IPS-18a (cell line): Measurements from ENCODE around the gene ZBTB7C.

Source experiments
- H3K27ac ChIP-seq: one replicate; pipeline ENCODE4 v1.5.1; 2013; ENCODE audit warnings: low read length
- H3K27me3 ChIP-seq: one replicate; pipeline ENCODE4 v1.6.1; 2013; ENCODE audit warnings: mild to moderate bottlenecking, low read length; ENCODE audit not compliant: control insufficient read depth, insufficient read depth
- H3K36me3 ChIP-seq: one replicate; pipeline ENCODE4 v1.6.1; 2013; ENCODE audit warnings: low read depth, low read length; ENCODE audit not compliant: control insufficient read depth
- H3K4me1 ChIP-seq: one replicate; pipeline ENCODE4 v1.6.1; 2013; ENCODE audit warnings: low read depth, low read length; ENCODE audit not compliant: control insufficient read depth
- H3K4me3 ChIP-seq: one replicate; pipeline ENCODE4 v1.5.1; 2013; ENCODE audit warnings: low read length
- H3K9ac ChIP-seq: one replicate; pipeline ENCODE4 v1.6.1; 2013; ENCODE audit warnings: mild to moderate bottlenecking, low read length, moderate library complexity
- H3K9me3 ChIP-seq: one replicate; pipeline ENCODE4 v1.6.1; 2013; ENCODE audit warnings: low read depth, low read length; ENCODE audit not compliant: control insufficient read depth

The ZBTB7C gene

GRCh38 chr18:48019557-48020325 lies 389.4 kb downstream of the ZBTB7C start:
- H3K36me3 ChIP-seq, result no peaks in the 10 kb centered on the region
- H3K4me3 ChIP-seq, result no peak overlapping the region
- no peaks in the 10 kb centered on the region for H3K9me3 ChIP-seq
- no peaks in the 10 kb centered on the region for H3K27me3 ChIP-seq
- no peak overlapping the region for H3K9ac ChIP-seq
- peaks cover 4% of the 10 kb centered on the region for H3K4me1 ChIP-seq
- H3K27ac ChIP-seq, result no peak overlapping the region

GRCh38 chr18:48018851-48019250 lies 390.3 kb downstream of the ZBTB7C start:
- Histone ChIP-seq H3K9me3 (no peaks in the 10 kb centered on the region), H3K36me3 (no peaks in the 10 kb centered on the region), H3K9ac (no peak overlapping the region), H3K4me1 (peaks cover 5% of the 10 kb centered on the region), H3K27me3 (no peaks in the 10 kb centered on the region), H3K27ac (no peak overlapping the region), H3K4me3 (no peak overlapping the region)

GRCh38 chr18:48017635-48018034 lies 391.5 kb downstream of the ZBTB7C start:
- no peaks in the 10 kb centered on the region for H3K27me3 ChIP-seq
- no peak overlapping the region for H3K9ac ChIP-seq
- H3K4me1 ChIP-seq, result peaks cover 13% of the 10 kb centered on the region
- H3K27ac ChIP-seq, result no peak overlapping the region
- no peak overlapping the region for H3K4me3 ChIP-seq
- no peaks in the 10 kb centered on the region for H3K9me3 ChIP-seq
- H3K36me3 ChIP-seq, result no peaks in the 10 kb centered on the region

GRCh38 chr18:48013162-48013561 lies 396.0 kb downstream of the ZBTB7C start:
- H3K9me3 ChIP-seq, result no peaks in the 10 kb centered on the region
- H3K27ac ChIP-seq, result no peak overlapping the region
- no peaks in the 10 kb centered on the region for H3K36me3 ChIP-seq
- no peak overlapping the region for H3K9ac ChIP-seq
- H3K4me3 ChIP-seq, result no peak overlapping the region
- no peaks in the 10 kb centered on the region for H3K27me3 ChIP-seq
- peaks cover 17% of the 10 kb centered on the region for H3K4me1 ChIP-seq

GRCh38 chr18:48011926-48012465 lies 397.2 kb downstream of the ZBTB7C start:
- no peaks in the 10 kb centered on the region for H3K36me3 ChIP-seq
- H3K9me3 ChIP-seq, result no peaks in the 10 kb centered on the region
- H3K27ac ChIP-seq, result no peak overlapping the region
- H3K27me3 ChIP-seq, result peaks cover 8% of the 10 kb centered on the region
- H3K4me3 ChIP-seq, result no peak overlapping the region
- H3K4me1 ChIP-seq, result peaks cover 22% of the 10 kb centered on the region
- H3K9ac ChIP-seq, result no peak overlapping the region

- H3K4me3 ChIP-seq, result no peak overlapping the region
- H3K36me3 ChIP-seq, result no peaks in the 10 kb centered on the region
- H3K9ac ChIP-seq, result no peak overlapping the region
- no peaks in the 10 kb centered on the region for H3K9me3 ChIP-seq
- H3K27me3 ChIP-seq, result peaks cover 15% of the 10 kb centered on the region
- peaks cover 29% of the 10 kb centered on the region for H3K4me1 ChIP-seq
- no peak overlapping the region for H3K27ac ChIP-seq
Measured at GRCh38 chr18:48010264-48010663, 398.9 kb downstream of the ZBTB7C start.

- H3K4me3 ChIP-seq, result no peak overlapping the region
- H3K9ac ChIP-seq, result no peak overlapping the region
- no peaks in the 10 kb centered on the region for H3K9me3 ChIP-seq
- no peaks in the 10 kb centered on the region for H3K36me3 ChIP-seq
- H3K4me1 ChIP-seq, result peaks cover 29% of the 10 kb centered on the region
- no peak overlapping the region for H3K27ac ChIP-seq
- H3K27me3 ChIP-seq, result peaks cover 15% of the 10 kb centered on the region
Measured at GRCh38 chr18:48009116-48009745, 400.0 kb downstream of the ZBTB7C start.

GRCh38 chr18:48007955-48008701 lies 401.1 kb downstream of the ZBTB7C start:
- Histone ChIP-seq H3K27ac (peak overlapping the region; percentile 45), H3K9me3 (no peaks in the 10 kb centered on the region), H3K9ac (peak overlapping the region; percentile 83), H3K4me1 (peaks cover 21% of the 10 kb centered on the region), H3K27me3 (peaks cover 15% of the 10 kb centered on the region), H3K4me3 (peak overlapping the region; percentile 75), H3K36me3 (no peaks in the 10 kb centered on the region)

- peak overlapping the region; percentile 75 for H3K4me3 ChIP-seq
- peak overlapping the region; percentile 83 for H3K9ac ChIP-seq
- no peaks in the 10 kb centered on the region for H3K9me3 ChIP-seq
- H3K4me1 ChIP-seq, result peaks cover 20% of the 10 kb centered on the region
- H3K27me3 ChIP-seq, result peaks cover 15% of the 10 kb centered on the region
- H3K36me3 ChIP-seq, result no peaks in the 10 kb centered on the region
- peak overlapping the region; percentile 45 for H3K27ac ChIP-seq
Measured at GRCh38 chr18:48007381-48007780, 401.8 kb downstream of the ZBTB7C start.

GRCh38 chr18:48006415-48007175 lies 402.6 kb downstream of the ZBTB7C start:
- no peaks in the 10 kb centered on the region for H3K9me3 ChIP-seq
- peaks cover 20% of the 10 kb centered on the region for H3K4me1 ChIP-seq
- H3K27ac ChIP-seq, result no peak overlapping the region
- no peak overlapping the region for H3K9ac ChIP-seq
- H3K4me3 ChIP-seq, result no peak overlapping the region
- no peaks in the 10 kb centered on the region for H3K36me3 ChIP-seq
- H3K27me3 ChIP-seq, result peaks cover 15% of the 10 kb centered on the region

- Histone ChIP-seq H3K4me3 (no peak overlapping the region), H3K27ac (no peak overlapping the region), H3K4me1 (peaks cover 20% of the 10 kb centered on the region), H3K36me3 (no peaks in the 10 kb centered on the region), H3K9ac (no peak overlapping the region), H3K9me3 (no peaks in the 10 kb centered on the region), H3K27me3 (peaks cover 15% of the 10 kb centered on the region)
Measured at GRCh38 chr18:48004577-48004976, 404.6 kb downstream of the ZBTB7C start.
